SK-N-MC (cell line): ENCODE results near the gene CFAP74.

ENCODE experiments used
- EZH2 ChIP-seq: fragments of 200-600 bp; sonication (generic); IDR thresholded peaks from one replicate; pipeline ENCODE4 v1.6.1; 2017; ENCODE audit warnings: antibody characterized with exemption
- FOXP2 ChIP-seq: optimal IDR thresholded peaks from 2 replicates; pipeline ENCODE3; 2011; ENCODE audit warnings: mild to moderate bottlenecking, moderate library complexity; ENCODE audit not compliant: insufficient read depth; ENCODE audit errors: extremely low read length, control extremely low read depth
- POLR2AphosphoS5 ChIP-seq: IDR thresholded peaks from 2 replicates; pipeline ENCODE4 v1.6.1; 2012; ENCODE audit warnings: mild to moderate bottlenecking, low read depth, low read length, borderline replicate concordance

- TF ChIP-seq EZH2, result no peak
- TF ChIP-seq POLR2AphosphoS5, result no peak
- TF ChIP-seq FOXP2, result no peak
Measured at GRCh38 chr1:1937549-1938275, 65.9 kb downstream of the CFAP74 start.
